Mesodermal cell (in vitro differentiated cells): ENCODE results near the gene MALL.
"Not testable (repeated sequence)": the region's sequence is repeated elsewhere in the genome, so short reads cannot be mapped to it uniquely, and the experiment has no call there.

Experiments used
- H3K27ac ChIP-seq: 2 replicates; pipeline ENCODE4 v1.7.0; 2013; ENCODE audit warnings: mild to moderate bottlenecking, low read depth, low read length, moderate library complexity; ENCODE audit not compliant: severe bottlenecking
- H3K36me3 ChIP-seq: 2 replicates; pipeline ENCODE4 v1.7.1; 2013; ENCODE audit warnings: mild to moderate bottlenecking, low read length, moderate library complexity; ENCODE audit not compliant: control insufficient read depth, insufficient read depth
- H3K4me1 ChIP-seq: one replicate; pipeline ENCODE4 v1.7.1; 2013; ENCODE audit warnings: mild to moderate bottlenecking, low read length; ENCODE audit not compliant: insufficient read depth, control insufficient read depth, poor library complexity, severe bottlenecking
- H3K4me3 ChIP-seq: 2 replicates; pipeline ENCODE4 v1.7.0; 2013; ENCODE audit warnings: low read length, control low read depth, mild to moderate bottlenecking; ENCODE audit not compliant: insufficient read depth, poor library complexity, severe bottlenecking; ENCODE audit errors: extremely low read depth
- H3K9me3 ChIP-seq: 2 replicates; pipeline ENCODE4 v1.7.1; 2013; ENCODE audit warnings: mild to moderate bottlenecking, low read length, moderate library complexity; ENCODE audit not compliant: control insufficient read depth
- WGBS, 2 experiments: methylation state at CpG; one replicate each; pipeline ENCODE4 v1.1.5; 2013; ENCODE audit warnings: missing lambda C conversion rate in 2 of 2; ENCODE audit not compliant: insufficient coverage in 2 of 2; 5-methylcytosine and 5-hydroxymethylcytosine counted together

Gene MALL

GRCh38 chr2:110095994-110096633, 19.5 kb downstream of the MALL start:
- 93 to 94% methylated on average over 5 to 7 of the region's 8 CpGs for WGBS, 2 experiments
- Histone ChIP-seq H3K4me3 (no peak overlapping the region), H3K36me3 (no peaks in the 10 kb centered on the region), H3K27ac (no peak overlapping the region), H3K4me1 (peaks cover 6% of the 10 kb centered on the region), H3K9me3 (no peaks in the 10 kb centered on the region)

- H3K9me3 ChIP-seq, H3K4me3 ChIP-seq, H3K4me1 ChIP-seq, H3K36me3 ChIP-seq, H3K27ac ChIP-seq: not testable (repeated sequence)
- 100% methylated on average over 2 to 3 of the region's 6 CpGs for WGBS, 2 experiments
These were observed 20.6 kb downstream of the MALL start for GRCh38 chr2:110094884-110095534.

- not testable (repeated sequence) for H3K36me3 ChIP-seq, H3K4me1 ChIP-seq, H3K4me3 ChIP-seq, H3K9me3 ChIP-seq, H3K27ac ChIP-seq
- no CpG with 5 or more reads among the region's 6 CpGs for WGBS, 2 experiments
These were observed 21.7 kb downstream of the MALL start for GRCh38 chr2:110093924-110094323.

- not testable (repeated sequence) for H3K9me3 ChIP-seq, H3K36me3 ChIP-seq, H3K4me1 ChIP-seq, H3K4me3 ChIP-seq, H3K27ac ChIP-seq
- WGBS, 2 experiments = no CpG with 5 or more reads among the region's 4 CpGs
These were observed 25.5 kb downstream of the MALL start for GRCh38 chr2:110090164-110090563.

GRCh38 chr2:110083757-110084156, 31.9 kb downstream of the MALL start:
- not testable (repeated sequence) for H3K4me1 ChIP-seq, H3K9me3 ChIP-seq, H3K27ac ChIP-seq, H3K4me3 ChIP-seq, H3K36me3 ChIP-seq
- no CpG with 5 or more reads among the region's 2 CpGs for WGBS, 2 experiments

GRCh38 chr2:110083162-110083561, 32.5 kb downstream of the MALL start:
- not testable (repeated sequence) for H3K4me3 ChIP-seq, H3K27ac ChIP-seq, H3K9me3 ChIP-seq, H3K4me1 ChIP-seq, H3K36me3 ChIP-seq
- no CpG with 5 or more reads among the region's 8 CpGs for WGBS, 2 experiments

- WGBS, 2 experiments = no CpG with 5 or more reads among the region's 4 CpGs
- H3K4me1 ChIP-seq, H3K36me3 ChIP-seq, H3K4me3 ChIP-seq, H3K9me3 ChIP-seq, H3K27ac ChIP-seq: not testable (repeated sequence)
These were observed 37.5 kb downstream of the MALL start for GRCh38 chr2:110078104-110078503.

- H3K9me3 ChIP-seq, H3K27ac ChIP-seq, H3K4me1 ChIP-seq, H3K4me3 ChIP-seq, H3K36me3 ChIP-seq: not testable (repeated sequence)
- WGBS, 2 experiments = no CpG with 5 or more reads among the region's 4 CpGs
These were observed 39.7 kb downstream of the MALL start for GRCh38 chr2:110075896-110076295.

- H3K4me1 ChIP-seq, H3K27ac ChIP-seq, H3K9me3 ChIP-seq, H3K36me3 ChIP-seq, H3K4me3 ChIP-seq: not testable (repeated sequence)
- WGBS, 2 experiments = 86% methylated on average over 1 of the region's 7 CpGs; no CpG with 5 or more reads in 1 of the 2 experiments
These were observed 45.8 kb downstream of the MALL start for GRCh38 chr2:110069869-110070268.

GRCh38 chr2:110068153-110068552, 47.5 kb downstream of the MALL start:
- 92 to 93% methylated on average over 2 of the region's 3 CpGs for WGBS, 2 experiments
- H3K36me3 ChIP-seq, H3K4me3 ChIP-seq, H3K27ac ChIP-seq, H3K4me1 ChIP-seq, H3K9me3 ChIP-seq: not testable (repeated sequence)

- WGBS, 2 experiments = no CpG with 5 or more reads among the region's 3 CpGs
- H3K4me3 ChIP-seq, H3K4me1 ChIP-seq, H3K27ac ChIP-seq, H3K9me3 ChIP-seq, H3K36me3 ChIP-seq: not testable (repeated sequence)
These were observed 53.3 kb downstream of the MALL start for GRCh38 chr2:110062332-110062731.
